Activated CD8-positive, alpha-beta memory T cell treated with anti-CD3 and anti-CD28 coated beads, Interleukin-2, amount 10 ng/mL, durations not matched to agents 7 days and 5 days (primary cell): Measurements from ENCODE around the gene CYB5R3. TPM values are rescaled to one million over a fixed set of nuclear protein-coding genes. Genes with fewer than 3 reads are reported as not detected.
"Not testable (repeated sequence)": the region's sequence is repeated elsewhere in the genome, so short reads cannot be mapped to it uniquely, and the experiment has no call there.

Experiments
- ATAC-seq: fragments of 150-1000 bp; cut with Tn5 transposase; one replicate; pipeline ENCODE4 v1.10.0; 2021; ENCODE audit warnings: moderate library complexity
- CTCF ChIA-PET: fragments of 350-600 bp; sonication (Branson Sonifier 250); formaldehyde crosslinking; loops from one replicate; lab custom pipeline; 2021; ENCODE audit warnings: antibody characterized with exemption; lab: Charles Lee
- DNase-seq: peaks from one replicate; pipeline ENCODE4 v3.0.0-alpha.2; 2020
- H3K27ac Mint-ChIP-seq: one replicate; pipeline ENCODE4 v1.8.0; 2021; ENCODE audit warnings: mild to moderate bottlenecking, mixed read lengths
- H3K27me3 Mint-ChIP-seq: one replicate; pipeline ENCODE4 v1.8.0; 2021; ENCODE audit warnings: mixed read lengths
- H3K36me3 Mint-ChIP-seq: one replicate; pipeline ENCODE4 v1.8.0; 2021; ENCODE audit warnings: mild to moderate bottlenecking, mixed read lengths
- H3K4me1 Mint-ChIP-seq: one replicate; pipeline ENCODE4 v1.8.0; 2021; ENCODE audit warnings: mixed read lengths
- H3K4me3 Mint-ChIP-seq: one replicate; pipeline ENCODE4 v1.8.0; 2021; ENCODE audit warnings: mild to moderate bottlenecking, moderate library complexity, mixed read lengths
- H3K9me3 Mint-ChIP-seq: one replicate; pipeline ENCODE4 v1.8.0; 2022; ENCODE audit warnings: low read depth, mixed read lengths
- total RNA-seq, 2 experiments: library from RNA; stranded (reverse); gene quantifications; one replicate each; pipeline ENCODE4 v1.2.3, GENCODE V29; 2021

Gene CYB5R3
- total RNA-seq, 2 experiments from 2014 or later: 66.2 to 66.8 TPM

DNA sequence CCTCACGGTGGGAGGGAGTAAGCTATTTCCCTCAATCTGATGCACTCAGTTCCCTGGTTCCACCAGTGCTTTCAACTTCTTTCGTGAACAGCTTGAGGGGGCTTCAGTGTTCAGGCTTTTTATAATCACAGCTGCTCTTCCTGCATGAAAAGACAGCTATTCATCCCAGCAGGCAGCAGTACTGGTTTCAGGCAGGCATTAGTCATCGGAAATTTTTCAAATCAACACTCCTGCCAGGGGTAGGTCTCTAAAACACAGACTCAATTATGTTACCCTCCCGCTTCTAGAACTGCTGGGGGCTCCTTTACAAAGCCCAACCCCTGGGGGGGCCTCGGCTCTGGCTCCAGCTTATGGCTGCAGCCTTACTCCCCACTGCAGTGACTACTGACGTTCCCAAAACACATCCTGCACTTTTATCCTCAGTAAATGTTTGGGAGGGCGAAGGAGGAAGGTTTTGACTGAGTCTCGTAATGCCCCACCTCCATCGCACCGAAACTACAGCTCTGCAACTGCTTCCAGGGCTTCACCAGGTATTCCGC, 40.3 kb downstream of the CYB5R3 start:
- CTCF ChIA-PET: interaction anchor here (0.9 to 1.6 kb wide), 2 partner anchors 12 to 19 kb away, joined by 3 read pairs; no protein-coding TSS in a partner anchor
- ATAC-seq: no peak
- no peaks in the 10 kb centered on the region for H3K9me3 Mint-ChIP-seq

DNA sequence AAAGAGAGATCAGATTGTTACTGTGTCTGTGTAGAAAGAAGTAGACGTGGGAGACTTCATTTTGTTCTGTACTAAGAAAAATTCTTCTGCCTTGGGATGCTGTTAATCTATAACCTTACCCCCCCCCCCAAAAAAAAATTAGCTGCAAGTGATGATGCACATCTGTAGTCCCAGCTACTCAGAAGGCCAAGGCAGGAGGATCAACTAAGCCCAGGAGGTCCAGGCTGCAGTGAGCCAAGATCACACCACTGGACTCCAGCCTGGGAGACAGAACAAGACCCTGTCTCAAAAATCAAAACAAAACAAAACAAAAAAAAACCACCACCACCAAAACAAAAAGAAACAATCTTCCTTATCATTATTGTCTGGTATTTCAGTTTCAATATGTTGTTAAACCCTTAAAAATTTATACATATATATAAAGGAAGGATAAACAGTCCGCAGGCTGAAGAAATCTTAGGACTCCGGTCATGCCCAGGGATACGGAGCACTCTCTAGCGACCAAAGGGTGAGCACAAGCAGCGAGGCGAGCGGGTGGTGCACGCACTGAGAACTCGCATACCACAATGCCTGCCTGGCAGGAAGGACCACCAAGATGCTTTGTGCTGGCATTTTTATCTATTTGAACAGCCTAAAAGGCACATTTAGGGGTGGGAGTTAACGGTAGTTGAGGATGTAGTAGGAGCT, 40.9 kb downstream of the CYB5R3 start:
- H3K4me3 Mint-ChIP-seq: no peak overlapping the region
- ATAC-seq: no peak
- H3K27ac Mint-ChIP-seq: no peak overlapping the region
- H3K4me1 Mint-ChIP-seq: peaks cover 41% of the 10 kb centered on the region
- DNase-seq: no peak
- CTCF ChIA-PET: interaction anchor here (0.9 to 1.6 kb wide), 2 partner anchors 11 to 19 kb away, joined by 3 read pairs; no protein-coding TSS in a partner anchor
- peaks cover 35% of the 10 kb centered on the region for H3K36me3 Mint-ChIP-seq
- no peaks in the 10 kb centered on the region for H3K9me3 Mint-ChIP-seq
- H3K27me3 Mint-ChIP-seq: no peaks in the 10 kb centered on the region

More for the DNA sequence above, 40.3 kb downstream of the CYB5R3 start:
- no peak for DNase-seq
- no peak overlapping the region for H3K27ac Mint-ChIP-seq
- peaks cover 35% of the 10 kb centered on the region for H3K36me3 Mint-ChIP-seq
- no peak overlapping the region for H3K4me3 Mint-ChIP-seq
- H3K4me1 Mint-ChIP-seq: peaks cover 42% of the 10 kb centered on the region
- no peaks in the 10 kb centered on the region for H3K27me3 Mint-ChIP-seq

DNA sequence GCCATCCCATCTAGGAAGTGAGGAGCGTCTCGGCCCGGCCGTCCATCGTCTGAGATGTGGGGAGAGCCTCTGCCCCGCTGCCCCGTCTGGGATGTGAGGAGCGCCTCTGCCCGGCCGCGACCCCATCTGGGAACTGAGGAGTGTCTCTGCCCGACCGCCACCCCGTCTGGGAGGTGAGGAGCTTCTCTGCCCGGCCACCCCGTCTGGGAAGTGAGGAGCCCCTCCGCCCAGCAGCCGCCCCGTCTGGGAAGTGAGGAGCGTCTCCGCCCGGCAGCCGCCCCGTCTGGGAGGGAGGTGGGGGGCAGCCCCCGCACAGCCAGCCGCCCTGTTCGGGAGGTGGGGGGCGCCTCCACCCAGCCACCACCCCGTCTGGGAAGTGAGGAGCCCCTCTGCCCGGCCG, 41.6 kb downstream of the CYB5R3 start:
- DNase-seq, H3K9me3 Mint-ChIP-seq, H3K27me3 Mint-ChIP-seq, H3K27ac Mint-ChIP-seq, ATAC-seq, H3K4me3 Mint-ChIP-seq, CTCF ChIA-PET: not testable (repeated sequence)
- peaks cover 35% of the 10 kb centered on the region for H3K4me1 Mint-ChIP-seq
- peaks cover 36% of the 10 kb centered on the region for H3K36me3 Mint-ChIP-seq

DNA sequence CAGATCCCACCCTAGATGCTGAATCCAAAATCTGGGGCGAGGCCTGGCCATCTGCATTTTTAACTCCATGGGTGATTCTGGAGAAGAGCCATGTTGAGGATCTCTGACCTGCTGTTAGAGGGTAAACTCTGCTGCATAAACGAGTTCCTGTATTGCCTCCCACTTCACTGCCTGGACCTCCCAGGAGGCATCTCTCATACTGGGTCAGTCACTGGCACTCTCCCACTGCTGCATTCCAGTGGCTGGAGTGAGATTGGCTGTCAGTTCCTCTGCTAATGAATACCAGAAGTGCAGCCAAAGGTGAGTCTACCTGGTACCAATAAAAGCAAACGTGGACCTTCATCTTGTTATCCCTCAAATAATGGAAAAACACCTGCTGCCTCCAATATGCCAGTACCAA, 44.8 kb downstream of the CYB5R3 start:
- Mint-ChIP-seq H3K27me3 (no peaks in the 10 kb centered on the region), H3K4me3 (no peak overlapping the region), H3K27ac (no peak overlapping the region), H3K4me1 (peaks cover 13% of the 10 kb centered on the region), H3K9me3 (no peaks in the 10 kb centered on the region), H3K36me3 (peaks cover 42% of the 10 kb centered on the region)
- DNase-seq (no peak), ATAC-seq (no peak)
- CTCF ChIA-PET: no interaction called here

DNA sequence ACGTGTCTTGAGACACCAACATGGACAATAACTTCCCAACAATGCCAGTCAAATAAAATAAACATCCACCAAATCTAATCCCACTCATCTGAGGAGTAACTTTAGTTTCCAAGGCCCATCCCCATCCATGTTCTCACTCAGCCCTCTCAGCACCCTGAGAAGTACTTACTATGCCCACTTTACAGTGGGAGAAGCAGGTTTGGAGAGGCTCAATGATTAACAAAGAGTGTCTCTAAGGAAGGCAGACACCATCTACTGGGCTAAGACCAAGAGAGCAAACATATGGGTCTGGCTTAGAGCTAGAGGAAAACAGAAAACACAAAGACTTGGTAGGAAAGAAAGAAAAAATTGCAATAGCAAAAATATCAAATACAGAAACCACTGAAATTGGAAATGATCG, 45.8 kb downstream of the CYB5R3 start:
- peaks cover 47% of the 10 kb centered on the region for H3K36me3 Mint-ChIP-seq
- no peaks in the 10 kb centered on the region for H3K27me3 Mint-ChIP-seq
- ATAC-seq: no peak
- DNase-seq: no peak
- peaks cover 11% of the 10 kb centered on the region for H3K4me1 Mint-ChIP-seq
- no peak overlapping the region for H3K4me3 Mint-ChIP-seq
- CTCF ChIA-PET: no interaction called here
- H3K27ac Mint-ChIP-seq: no peak overlapping the region
- H3K9me3 Mint-ChIP-seq: no peaks in the 10 kb centered on the region

DNA sequence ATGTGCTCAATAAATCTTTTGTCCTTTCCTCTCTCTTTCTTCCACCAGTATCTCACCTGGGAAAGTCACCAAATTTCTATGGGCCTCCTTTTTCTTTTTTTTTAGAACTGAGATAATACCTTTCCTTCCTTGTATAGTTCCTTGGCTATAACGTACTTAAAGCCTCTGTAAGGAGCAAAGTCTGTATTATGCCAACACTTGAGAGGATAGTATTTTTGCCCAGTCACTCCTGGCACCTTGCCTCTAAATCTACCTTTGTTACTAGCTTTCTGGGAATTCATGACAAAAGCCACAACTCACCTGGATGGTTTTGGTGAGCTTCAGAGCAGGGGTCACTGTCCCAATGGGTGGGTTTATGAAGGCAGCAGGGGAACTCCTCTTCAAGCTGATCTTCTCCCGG, 46.7 kb downstream of the CYB5R3 start:
- Mint-ChIP-seq H3K4me1 (peaks cover 11% of the 10 kb centered on the region), H3K27ac (no peak overlapping the region), H3K4me3 (no peak overlapping the region), H3K9me3 (no peaks in the 10 kb centered on the region), H3K36me3 (peaks cover 44% of the 10 kb centered on the region), H3K27me3 (no peaks in the 10 kb centered on the region)
- DNase-seq: no peak
- no peak for ATAC-seq
- CTCF ChIA-PET: interaction anchor here (1.5 kb wide), 1 partner anchor 9 kb away, joined by 3 read pairs; no protein-coding TSS in a partner anchor

DNA sequence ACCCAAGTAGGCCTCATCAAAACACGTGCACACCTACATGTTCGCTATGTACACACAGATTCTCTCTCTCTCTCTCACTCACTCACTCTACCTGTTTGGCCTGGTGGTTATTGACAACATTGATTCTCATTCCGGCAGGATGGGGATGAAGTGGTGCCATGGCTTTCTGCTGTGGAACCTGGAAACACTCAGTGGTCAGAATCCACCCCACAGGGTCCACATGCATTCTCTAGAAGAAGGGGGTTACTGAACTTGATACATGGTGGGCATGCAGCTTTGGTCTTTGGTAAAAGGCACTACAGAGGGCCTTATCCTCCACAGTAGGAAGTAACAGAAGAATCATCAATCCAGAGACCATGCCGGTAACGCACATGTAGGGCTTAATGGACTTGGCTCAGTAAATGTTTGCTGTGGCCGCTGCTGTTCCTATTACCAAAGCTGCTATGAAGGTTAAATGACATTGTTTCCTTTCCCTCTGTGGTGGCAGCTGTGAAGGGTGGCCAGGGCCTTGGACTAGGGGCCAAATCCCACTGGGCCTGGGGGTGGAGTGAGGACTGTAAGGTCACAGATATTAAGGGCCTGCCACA, 47.2 kb downstream of the CYB5R3 start:
- no peak for ATAC-seq
- no peaks in the 10 kb centered on the region for H3K27me3 Mint-ChIP-seq
- H3K4me3 Mint-ChIP-seq: no peak overlapping the region
- H3K9me3 Mint-ChIP-seq: no peaks in the 10 kb centered on the region
- H3K27ac Mint-ChIP-seq: no peak overlapping the region
- peaks cover 47% of the 10 kb centered on the region for H3K36me3 Mint-ChIP-seq
- no peak for DNase-seq
- H3K4me1 Mint-ChIP-seq: peaks cover 11% of the 10 kb centered on the region
- CTCF ChIA-PET: interaction anchor here (1.5 kb wide), 1 partner anchor 9 kb away, joined by 3 read pairs; no protein-coding TSS in a partner anchor

DNA sequence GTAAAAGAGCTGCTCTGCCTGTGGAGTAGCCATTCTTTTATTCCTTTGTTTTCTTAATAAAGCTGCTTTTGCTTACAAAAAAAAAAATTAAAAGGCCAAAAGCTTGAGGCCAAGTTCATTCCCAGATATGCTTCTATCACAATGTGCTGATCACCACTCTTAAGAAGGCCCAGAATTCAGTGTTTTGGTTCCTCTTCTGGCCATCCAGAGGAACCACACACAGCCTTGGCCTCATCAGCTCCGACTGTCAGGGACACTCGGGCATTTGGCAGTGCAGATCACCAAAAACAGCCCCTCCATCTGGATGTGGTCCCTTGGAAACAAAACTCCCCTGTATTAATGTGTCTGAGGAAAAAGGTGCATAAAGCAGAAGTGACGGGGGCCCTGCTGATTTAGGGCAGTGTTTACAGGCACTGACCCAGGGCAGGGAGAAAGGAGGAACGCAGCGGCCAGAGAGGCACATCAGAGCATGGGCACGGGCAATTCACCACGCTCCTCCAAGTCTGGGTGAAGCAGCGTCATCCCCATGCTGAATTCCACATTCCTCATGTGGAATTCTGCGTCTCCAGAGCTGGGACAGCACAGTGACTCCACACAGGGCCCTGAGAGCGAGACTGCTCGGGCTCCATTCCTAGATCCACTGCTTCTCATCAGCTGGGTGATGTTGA, 52.2 kb downstream of the CYB5R3 start:
- Mint-ChIP-seq H3K27ac (no peak overlapping the region), H3K36me3 (peaks cover 50% of the 10 kb centered on the region), H3K4me1 (peaks cover 6% of the 10 kb centered on the region), H3K4me3 (no peak overlapping the region), H3K27me3 (no peaks in the 10 kb centered on the region), H3K9me3 (no peaks in the 10 kb centered on the region)
- ATAC-seq (no peak), DNase-seq (no peak)
- CTCF ChIA-PET: interaction anchor here (0.6 kb wide), 1 partner anchor 12 kb away, joined by 3 read pairs; no protein-coding TSS in a partner anchor

DNA sequence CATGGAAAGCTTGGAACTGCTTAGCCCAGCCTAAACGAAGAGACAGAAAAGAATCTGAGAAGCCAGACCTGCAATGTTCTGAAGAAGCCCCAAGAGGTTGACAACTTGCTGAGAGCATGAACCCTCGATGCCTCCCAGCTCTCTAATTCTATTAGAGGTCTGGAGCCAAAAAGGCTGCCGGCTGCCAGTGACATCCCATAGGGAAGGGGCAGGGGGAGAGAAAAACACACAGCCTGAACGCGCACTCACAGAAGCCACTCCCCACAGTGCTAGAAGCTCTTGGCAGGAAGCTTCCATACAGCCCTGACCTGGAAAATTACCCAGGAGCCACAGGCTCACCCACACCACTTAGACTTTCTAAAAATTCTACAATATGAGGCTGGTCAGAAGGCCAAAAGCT, 52.9 kb downstream of the CYB5R3 start:
- Mint-ChIP-seq H3K4me1 (peaks cover 2% of the 10 kb centered on the region), H3K27ac (no peak overlapping the region), H3K9me3 (no peaks in the 10 kb centered on the region), H3K36me3 (peaks cover 48% of the 10 kb centered on the region), H3K4me3 (no peak overlapping the region), H3K27me3 (no peaks in the 10 kb centered on the region)
- CTCF ChIA-PET: no interaction called here
- ATAC-seq: no peak
- no peak for DNase-seq

DNA sequence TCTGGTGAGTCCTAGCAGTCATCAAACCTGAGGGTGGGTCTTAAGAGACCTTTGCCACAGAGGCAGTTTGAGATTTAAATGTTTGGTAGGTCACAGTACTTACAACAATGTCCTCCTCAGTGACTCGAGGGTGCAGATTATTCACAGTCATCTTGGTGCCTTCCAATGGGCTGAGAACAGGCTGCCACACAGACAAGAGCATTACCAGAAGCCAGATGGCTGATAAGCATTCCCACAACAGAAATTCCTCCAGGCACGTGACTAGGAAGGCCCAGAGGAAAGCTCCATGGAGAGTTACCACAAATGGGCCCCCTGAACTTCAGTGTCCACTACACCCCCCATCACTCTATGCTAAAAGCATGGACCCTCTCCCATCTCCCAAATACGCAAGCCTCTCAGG, 53.8 kb downstream of the CYB5R3 start:
- DNase-seq: no peak
- H3K27ac Mint-ChIP-seq: no peak overlapping the region
- CTCF ChIA-PET: interaction anchor here (0.5 kb wide), 1 partner anchor 125 kb away, joined by 3 read pairs; no protein-coding TSS in a partner anchor
- H3K9me3 Mint-ChIP-seq: no peaks in the 10 kb centered on the region
- no peaks in the 10 kb centered on the region for H3K4me1 Mint-ChIP-seq
- H3K27me3 Mint-ChIP-seq: no peaks in the 10 kb centered on the region
- no peak overlapping the region for H3K4me3 Mint-ChIP-seq
- H3K36me3 Mint-ChIP-seq: peaks cover 45% of the 10 kb centered on the region
- ATAC-seq: no peak

DNA sequence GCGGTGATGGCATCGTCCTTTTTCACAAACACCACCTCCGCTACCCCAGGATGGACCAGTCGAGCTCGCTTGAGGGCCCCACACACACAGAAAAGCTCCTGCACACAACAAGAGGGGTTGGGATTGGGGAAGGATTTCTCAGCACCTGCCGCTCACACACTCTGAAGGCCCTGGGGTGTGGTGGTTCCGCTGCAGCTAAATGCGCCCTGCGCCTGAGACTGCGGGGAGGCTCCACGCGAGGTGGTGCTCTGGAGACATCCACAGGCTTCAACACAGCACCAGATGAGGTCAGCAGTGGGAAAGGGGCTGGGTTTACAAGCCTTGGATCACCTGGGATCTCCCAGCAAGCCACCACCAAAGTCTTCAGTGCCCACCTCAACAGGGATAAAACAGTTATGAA, 57.2 kb downstream of the CYB5R3 start:
- no peak overlapping the region for H3K27ac Mint-ChIP-seq
- H3K4me1 Mint-ChIP-seq: no peaks in the 10 kb centered on the region
- H3K36me3 Mint-ChIP-seq: peaks cover 34% of the 10 kb centered on the region
- CTCF ChIA-PET: no interaction called here
- no peak overlapping the region for H3K4me3 Mint-ChIP-seq
- DNase-seq (no peak), ATAC-seq (no peak)
- H3K27me3 Mint-ChIP-seq: no peaks in the 10 kb centered on the region
- H3K9me3 Mint-ChIP-seq: no peaks in the 10 kb centered on the region

DNA sequence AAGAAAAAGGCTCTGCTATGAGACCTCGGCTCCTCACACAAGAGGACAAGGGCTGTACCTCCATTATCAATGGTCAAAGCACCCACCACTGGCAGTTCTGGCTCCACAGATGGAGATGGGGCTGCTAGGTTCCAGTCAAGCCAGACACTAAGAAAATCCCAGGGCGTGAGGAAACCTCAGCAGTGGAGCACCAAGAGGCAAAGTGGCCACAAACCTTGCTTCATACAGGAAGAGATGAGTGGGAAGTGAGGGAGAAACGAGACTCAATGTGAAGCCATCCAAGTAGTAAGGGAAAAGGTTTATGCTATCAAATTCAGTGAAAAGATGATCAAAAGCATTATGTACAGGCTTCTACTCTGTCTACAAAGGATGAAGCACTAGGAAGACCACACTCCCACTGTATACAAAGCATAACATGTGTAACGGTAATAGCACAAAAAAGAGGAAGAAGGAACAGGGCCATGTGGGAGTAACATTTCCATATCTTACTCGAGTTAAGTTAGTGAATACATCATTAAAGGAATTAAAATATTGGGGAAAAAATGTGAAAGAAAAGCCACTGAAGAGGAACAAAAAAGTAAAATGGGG, 61.5 kb downstream of the CYB5R3 start:
- H3K9me3 Mint-ChIP-seq: no peaks in the 10 kb centered on the region
- DNase-seq: no peak
- H3K4me3 Mint-ChIP-seq: no peak overlapping the region
- no peaks in the 10 kb centered on the region for H3K4me1 Mint-ChIP-seq
- H3K36me3 Mint-ChIP-seq: peaks cover 21% of the 10 kb centered on the region
- H3K27ac Mint-ChIP-seq: no peak overlapping the region
- CTCF ChIA-PET: no interaction called here
- no peaks in the 10 kb centered on the region for H3K27me3 Mint-ChIP-seq
- ATAC-seq: no peak

DNA sequence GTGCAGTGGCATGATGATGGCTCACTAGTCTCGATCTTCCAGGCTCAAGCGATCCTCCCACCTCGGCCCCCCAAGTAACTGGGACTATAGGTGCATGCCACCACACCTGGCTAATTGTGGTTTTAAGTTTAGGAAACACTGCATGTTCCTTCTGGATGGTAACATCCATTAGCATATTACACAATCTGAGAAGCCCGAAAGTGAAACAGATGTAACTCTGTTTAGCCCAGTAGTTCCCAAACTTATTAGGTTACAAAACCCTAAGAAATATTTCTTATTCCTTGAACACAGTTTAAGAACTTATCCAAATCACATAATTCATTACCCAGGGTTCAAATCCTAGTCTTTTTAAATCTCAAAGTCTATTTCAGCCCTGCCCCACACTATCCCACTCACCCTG, 62.8 kb downstream of the CYB5R3 start:
- H3K27me3 Mint-ChIP-seq: no peaks in the 10 kb centered on the region
- no peaks in the 10 kb centered on the region for H3K9me3 Mint-ChIP-seq
- peaks cover 7% of the 10 kb centered on the region for H3K4me1 Mint-ChIP-seq
- CTCF ChIA-PET: no interaction called here
- ATAC-seq (no peak), DNase-seq (no peak)
- H3K27ac Mint-ChIP-seq: no peak overlapping the region
- no peak overlapping the region for H3K4me3 Mint-ChIP-seq
- peaks cover 23% of the 10 kb centered on the region for H3K36me3 Mint-ChIP-seq
